Loucy (cell line): Measurements from ENCODE around the gene ENTPD8.

ENCODE experiments used
- H2AFZ ChIP-seq: fragments of 200-600 bp; sonication (generic); 2 replicates; pipeline ENCODE4 v1.6.0; 2016; ENCODE audit warnings: antibody characterized with exemption, mild to moderate bottlenecking, low read length, moderate library complexity
- H3F3A ChIP-seq: fragments of 200-600 bp; 2 replicates; pipeline ENCODE4 v1.6.0; 2016; ENCODE audit warnings: antibody characterized with exemption, low read depth, mild to moderate bottlenecking
- H3K27me3 ChIP-seq: fragments of 200-600 bp; sonication (generic); 2 replicates; pipeline ENCODE4 v1.6.1; 2014; ENCODE audit warnings: low read length, mild to moderate bottlenecking; ENCODE audit not compliant: insufficient read depth, poor library complexity, severe bottlenecking
- H3K36me3 ChIP-seq: fragments of 200-600 bp; sonication (generic); 2 replicates; pipeline ENCODE4 v1.6.1; 2016; ENCODE audit warnings: low read length; ENCODE audit not compliant: insufficient read depth
- H3K4me1 ChIP-seq: fragments of 200-600 bp; sonication (generic); 2 replicates; pipeline ENCODE4 v1.5.1; 2014; ENCODE audit warnings: low read length, mild to moderate bottlenecking; ENCODE audit not compliant: insufficient read depth, poor library complexity, severe bottlenecking
- H3K4me2 ChIP-seq: fragments of 200-600 bp; sonication (generic); 2 replicates; pipeline ENCODE4 v1.6.0; 2014; ENCODE audit warnings: antibody characterized with exemption, low read length, low read depth, mild to moderate bottlenecking; ENCODE audit not compliant: poor library complexity, severe bottlenecking
- H3K4me3 ChIP-seq: fragments of 200-600 bp; sonication (generic); 2 replicates; pipeline ENCODE4 v1.5.1; 2014; ENCODE audit warnings: low read length, mild to moderate bottlenecking, mixed read lengths; ENCODE audit not compliant: poor library complexity, severe bottlenecking
- H3K79me2 ChIP-seq: fragments of 200-600 bp; sonication (generic); 2 replicates; pipeline ENCODE4 v1.6.1; 2014; ENCODE audit warnings: low read length; ENCODE audit not compliant: insufficient read depth
- H3K9ac ChIP-seq: fragments of 200-600 bp; sonication (generic); 2 replicates; pipeline ENCODE4 v1.6.0; 2014; ENCODE audit warnings: mild to moderate bottlenecking, low read depth, low read length, moderate library complexity; ENCODE audit not compliant: poor library complexity, severe bottlenecking
- H3K9me2 ChIP-seq: fragments of 200-600 bp; sonication (generic); replicated peaks from 2 replicates; pipeline ENCODE4 v1.6.1; 2016; ENCODE audit warnings: low read depth, low read length, mixed read lengths
- H3K9me3 ChIP-seq: fragments of 200-600 bp; sonication (generic); 2 replicates; pipeline ENCODE4 v1.6.1; 2014; ENCODE audit warnings: mild to moderate bottlenecking, antibody characterized with exemption, low read length, low read depth; ENCODE audit not compliant: insufficient read depth
- H4K20me1 ChIP-seq: fragments of 200-600 bp; sonication (generic); 2 replicates; pipeline ENCODE4 v1.6.0; 2014; ENCODE audit warnings: antibody characterized with exemption, low read length, mild to moderate bottlenecking; ENCODE audit not compliant: insufficient read depth, poor library complexity, severe bottlenecking
- EZH2phosphoT487 ChIP-seq: fragments of 200-600 bp; IDR thresholded peaks from 2 replicates; pipeline ENCODE4 v1.6.1; 2018; ENCODE audit warnings: antibody characterized with exemption, mild to moderate bottlenecking, moderate library complexity, borderline replicate concordance
- TF ChIP-seq, protein P1 (sequence below): fragments of 200-600 bp; sonication (generic); conservative IDR thresholded peaks from 2 replicates; pipeline ENCODE4 v1.5.1; 2014; ENCODE audit warnings: mild to moderate bottlenecking, antibody characterized with exemption, low read length

Gene ENTPD8

DNA sequence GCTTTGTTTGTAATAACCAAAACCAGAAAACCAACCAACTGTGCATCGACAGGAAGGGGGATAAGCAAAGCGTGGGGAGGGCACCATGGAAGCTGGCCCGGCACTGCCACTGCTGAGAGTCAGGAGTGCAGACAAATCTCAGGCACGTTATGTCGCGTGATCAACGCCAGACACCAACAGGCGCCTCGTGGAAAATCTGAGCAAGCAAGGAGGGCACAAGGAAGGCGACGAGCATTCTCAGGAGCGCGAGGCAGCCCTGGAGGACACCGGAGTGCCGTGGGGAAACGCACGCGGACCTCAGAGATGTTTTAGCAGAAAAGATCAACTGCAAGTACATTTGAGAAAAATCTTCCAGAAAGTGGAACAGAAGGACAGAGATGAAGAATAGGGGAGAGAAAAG, 33.1 kb upstream of the ENTPD8 start:
- no peak for TF ChIP-seq EZH2phosphoT487
- TF ChIP-seq, protein P1, sequence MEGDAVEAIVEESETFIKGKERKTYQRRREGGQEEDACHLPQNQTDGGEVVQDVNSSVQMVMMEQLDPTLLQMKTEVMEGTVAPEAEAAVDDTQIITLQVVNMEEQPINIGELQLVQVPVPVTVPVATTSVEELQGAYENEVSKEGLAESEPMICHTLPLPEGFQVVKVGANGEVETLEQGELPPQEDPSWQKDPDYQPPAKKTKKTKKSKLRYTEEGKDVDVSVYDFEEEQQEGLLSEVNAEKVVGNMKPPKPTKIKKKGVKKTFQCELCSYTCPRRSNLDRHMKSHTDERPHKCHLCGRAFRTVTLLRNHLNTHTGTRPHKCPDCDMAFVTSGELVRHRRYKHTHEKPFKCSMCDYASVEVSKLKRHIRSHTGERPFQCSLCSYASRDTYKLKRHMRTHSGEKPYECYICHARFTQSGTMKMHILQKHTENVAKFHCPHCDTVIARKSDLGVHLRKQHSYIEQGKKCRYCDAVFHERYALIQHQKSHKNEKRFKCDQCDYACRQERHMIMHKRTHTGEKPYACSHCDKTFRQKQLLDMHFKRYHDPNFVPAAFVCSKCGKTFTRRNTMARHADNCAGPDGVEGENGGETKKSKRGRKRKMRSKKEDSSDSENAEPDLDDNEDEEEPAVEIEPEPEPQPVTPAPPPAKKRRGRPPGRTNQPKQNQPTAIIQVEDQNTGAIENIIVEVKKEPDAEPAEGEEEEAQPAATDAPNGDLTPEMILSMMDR = no peak

GRCh38 chr9:137470785-137471184, 29.6 kb upstream of the ENTPD8 start:
- Histone ChIP-seq H3F3A (no peaks in the 10 kb centered on the region), H3K9me3 (peaks cover 20% of the 10 kb centered on the region; the same call in 1 of the 2 replicates), H3K9ac (no peak overlapping the region), H3K79me2 (no peaks in the 10 kb centered on the region), H3K9me2 (no peaks in the 10 kb centered on the region), H3K27me3 (no peaks in the 10 kb centered on the region), H4K20me1 (no peaks in the 10 kb centered on the region), H3K4me2 (peak overlapping the region; percentile 25), H3K4me3 (no peak overlapping the region), H3K4me1 (peaks cover 7% of the 10 kb centered on the region), H2AFZ (no peak overlapping the region), H3K36me3 (no peaks in the 10 kb centered on the region)
- TF ChIP-seq EZH2phosphoT487 = no peak
- TF ChIP-seq, protein P1 = no peak

More for the DNA sequence above, 33.1 kb upstream of the ENTPD8 start:
- no peak overlapping the region for H2AFZ ChIP-seq
- H3K4me3 ChIP-seq = no peak overlapping the region
- H3F3A ChIP-seq = no peaks in the 10 kb centered on the region
- H3K9me3 ChIP-seq = peaks cover 27% of the 10 kb centered on the region; the same call in 1 of the 2 replicates
- H3K9ac ChIP-seq = no peak overlapping the region
- no peaks in the 10 kb centered on the region for H3K36me3 ChIP-seq
- H3K27me3 ChIP-seq = no peaks in the 10 kb centered on the region
- no peaks in the 10 kb centered on the region for H4K20me1 ChIP-seq
- H3K4me1 ChIP-seq = peaks cover 7% of the 10 kb centered on the region
- no peaks in the 10 kb centered on the region for H3K79me2 ChIP-seq
- no peaks in the 10 kb centered on the region for H3K9me2 ChIP-seq
- H3K4me2 ChIP-seq = no peak overlapping the region

DNA sequence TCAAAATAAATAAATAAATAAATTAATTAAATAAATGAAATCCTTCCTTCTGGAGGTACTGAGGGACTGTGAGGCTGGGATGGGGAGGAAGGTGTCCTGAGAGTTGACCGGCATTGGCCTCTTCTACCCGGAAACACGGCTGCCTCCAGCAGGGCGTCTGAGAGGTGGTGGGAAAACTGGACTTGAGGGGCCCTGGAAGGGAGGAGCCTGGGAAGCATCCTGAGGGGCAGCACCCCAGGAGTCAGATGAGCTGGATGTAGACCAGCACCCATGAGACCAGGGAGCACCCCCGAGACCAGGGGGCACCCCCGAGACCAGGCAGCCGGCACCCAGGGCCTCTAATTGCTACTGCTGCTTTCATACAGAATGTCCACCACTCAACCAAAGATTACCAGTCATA, 26.7 kb upstream of the ENTPD8 start:
- Histone ChIP-seq H3K4me2 (no peak overlapping the region), H3K9ac (no peak overlapping the region)

More for the DNA sequence above, 26.7 kb upstream of the ENTPD8 start:
- H4K20me1 ChIP-seq = no peaks in the 10 kb centered on the region
- H3K36me3 ChIP-seq = no peaks in the 10 kb centered on the region
- H3K4me1 ChIP-seq = peaks cover 7% of the 10 kb centered on the region
- H3K4me3 ChIP-seq = no peak overlapping the region
- H3K79me2 ChIP-seq = no peaks in the 10 kb centered on the region
- no peaks in the 10 kb centered on the region for H3K27me3 ChIP-seq
- H2AFZ ChIP-seq = no peak overlapping the region
- TF ChIP-seq, protein P1 = no peak
- TF ChIP-seq EZH2phosphoT487 = no peak
- H3K9me2 ChIP-seq = no peaks in the 10 kb centered on the region
- no peaks in the 10 kb centered on the region for H3F3A ChIP-seq
- H3K9me3 ChIP-seq = peaks cover 4% of the 10 kb centered on the region; the same call in 1 of the 2 replicates
